ENCODE results near the gene WDR20.

Gene WDR20

DNA sequence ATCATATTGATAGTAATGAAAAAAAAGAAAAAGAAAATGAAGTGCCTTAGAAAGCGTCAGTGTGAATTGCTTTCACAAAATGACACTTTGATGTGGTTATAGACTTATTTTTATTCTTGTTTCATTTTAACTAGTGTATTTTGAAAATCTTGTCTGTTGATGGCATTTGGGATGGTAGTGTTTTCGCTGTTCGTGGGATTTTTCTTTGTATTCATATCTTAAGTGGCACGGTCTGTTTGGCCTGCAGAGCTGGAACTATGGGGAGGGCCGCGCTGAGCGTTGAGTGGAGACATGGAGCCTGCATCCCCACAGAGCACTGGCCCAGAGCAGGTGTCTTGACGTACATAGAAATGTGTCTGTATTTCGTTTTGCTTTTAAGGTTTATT lies 61.6 kb downstream of the WDR20 start:
- FAIRE-seq = no peak

DNA sequence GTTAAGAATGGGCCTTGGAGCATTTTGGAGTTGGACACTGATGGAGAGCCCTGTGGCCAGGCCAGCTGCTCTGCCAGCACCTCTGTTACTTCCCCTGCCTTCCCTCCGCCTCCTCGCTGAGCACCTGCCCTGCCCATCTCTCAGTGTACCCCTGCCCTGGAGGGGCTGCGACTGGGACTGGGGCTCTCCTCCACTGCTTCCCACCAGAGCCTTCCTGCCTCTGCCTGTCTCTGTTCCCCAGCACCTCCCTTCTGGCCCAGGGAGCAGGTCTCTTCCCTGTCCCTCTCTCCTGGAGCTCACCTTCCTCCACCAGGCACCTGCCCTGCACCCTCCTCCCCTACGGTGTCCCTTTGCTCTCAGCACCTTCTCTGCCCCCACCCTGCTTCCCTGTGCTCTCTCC lies 62.1 kb downstream of the WDR20 start:
- no peak for FAIRE-seq

DNA sequence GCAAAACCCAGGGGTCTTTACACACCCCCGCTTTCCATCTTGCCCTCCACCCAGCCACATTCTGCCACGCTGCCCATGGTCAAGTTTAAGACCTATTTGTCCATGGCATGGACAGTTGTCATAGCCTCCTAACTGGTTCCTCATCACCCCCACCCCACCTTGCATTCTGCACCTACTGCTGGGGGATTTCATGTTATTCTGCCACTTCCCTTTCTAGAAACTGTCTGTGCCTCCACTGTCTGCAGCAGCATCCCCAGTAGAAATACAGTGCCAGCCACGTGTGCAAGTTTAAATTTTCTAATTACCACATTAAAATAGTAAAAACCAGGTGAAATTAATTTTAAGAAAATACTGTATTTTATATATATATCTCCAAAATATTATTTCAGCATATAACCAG lies 63.2 kb downstream of the WDR20 start:
- FAIRE-seq = no peak

DNA sequence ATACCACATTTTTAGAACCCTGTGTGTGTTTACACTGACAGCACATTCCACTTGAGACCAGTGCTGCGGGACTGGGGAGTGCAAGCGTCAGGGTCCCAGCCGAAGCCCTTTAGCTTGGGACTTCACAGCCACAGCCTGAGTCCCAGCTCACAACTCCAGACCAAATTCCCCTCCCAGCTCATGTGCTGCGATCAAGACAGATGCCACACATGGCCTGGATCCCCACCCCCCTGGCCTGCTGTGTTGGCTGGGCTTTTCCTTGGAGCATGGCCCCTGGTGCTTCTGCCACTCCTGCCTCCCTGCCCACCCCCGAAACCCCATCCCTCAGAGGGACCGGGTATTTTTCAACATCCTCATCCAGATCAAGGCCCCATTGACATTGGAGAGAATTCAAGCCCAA lies 63.7 kb downstream of the WDR20 start:
- FAIRE-seq = no peak

DNA sequence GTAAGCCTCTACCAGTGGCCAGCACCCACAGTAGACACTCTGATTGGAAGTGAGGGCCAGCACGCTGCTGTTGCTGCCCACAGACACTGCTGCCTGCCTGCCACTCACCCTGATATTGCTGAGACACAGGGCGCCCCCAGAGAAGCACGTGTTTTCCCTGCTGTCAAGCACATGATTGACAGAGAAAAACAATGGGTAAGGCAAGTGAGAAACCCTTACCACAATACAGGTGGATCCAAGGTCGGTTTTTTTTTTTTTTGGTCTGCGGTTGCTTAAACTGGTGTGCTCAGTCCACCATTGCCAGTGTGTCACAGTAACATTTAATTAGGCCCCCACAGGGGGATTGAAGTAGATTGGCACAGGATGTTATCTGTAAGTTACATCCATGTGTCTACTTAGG lies 65.9 kb downstream of the WDR20 start:
- FAIRE-seq = no peak

DNA sequence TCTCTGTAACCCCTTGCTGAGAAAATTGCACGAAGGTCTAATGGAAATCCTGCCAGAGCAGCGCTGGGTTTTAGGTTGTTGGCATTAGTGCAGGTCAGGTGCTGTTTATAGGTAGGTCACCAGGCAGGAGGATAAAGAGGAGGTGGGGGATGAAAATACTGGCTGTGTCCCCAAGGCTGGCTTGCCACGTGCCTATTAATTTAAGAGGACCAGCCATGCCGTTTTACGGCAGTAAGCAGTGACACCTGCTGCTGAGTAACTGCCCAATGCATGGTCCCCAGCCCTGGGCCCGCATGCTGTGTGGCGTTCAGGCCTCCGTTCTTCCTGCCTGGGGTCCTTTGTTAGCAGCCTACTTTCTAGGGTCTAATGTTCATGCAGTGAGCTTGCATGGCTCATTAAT lies 67.2 kb downstream of the WDR20 start:
- FAIRE-seq = no peak

DNA sequence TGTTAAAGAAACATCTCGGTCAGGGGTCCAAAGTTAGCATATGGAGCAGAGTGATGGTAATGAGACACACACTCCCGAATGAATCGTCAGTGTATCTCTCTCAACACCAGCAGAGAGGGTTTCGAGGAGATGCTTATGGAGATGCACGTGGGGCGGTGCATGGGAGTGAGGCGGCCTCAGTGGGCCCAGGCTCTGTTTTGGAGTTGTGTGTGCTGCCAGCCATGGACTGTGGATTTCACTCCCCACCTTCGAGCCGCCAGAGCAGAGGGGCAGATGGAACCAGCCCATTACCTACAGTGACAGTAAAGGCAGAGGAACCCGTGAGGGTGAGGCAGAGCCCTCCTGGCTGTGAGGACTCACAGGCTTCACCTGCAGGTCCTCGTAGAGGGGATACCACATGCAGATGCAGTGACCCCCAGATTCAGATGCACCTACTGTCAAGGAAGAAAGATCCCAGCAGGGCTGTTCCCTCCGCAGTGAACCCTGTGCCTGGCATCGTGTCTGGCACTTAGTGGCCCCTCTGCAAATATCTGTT lies 68.2 kb downstream of the WDR20 start:
- FAIRE-seq = no peak

DNA sequence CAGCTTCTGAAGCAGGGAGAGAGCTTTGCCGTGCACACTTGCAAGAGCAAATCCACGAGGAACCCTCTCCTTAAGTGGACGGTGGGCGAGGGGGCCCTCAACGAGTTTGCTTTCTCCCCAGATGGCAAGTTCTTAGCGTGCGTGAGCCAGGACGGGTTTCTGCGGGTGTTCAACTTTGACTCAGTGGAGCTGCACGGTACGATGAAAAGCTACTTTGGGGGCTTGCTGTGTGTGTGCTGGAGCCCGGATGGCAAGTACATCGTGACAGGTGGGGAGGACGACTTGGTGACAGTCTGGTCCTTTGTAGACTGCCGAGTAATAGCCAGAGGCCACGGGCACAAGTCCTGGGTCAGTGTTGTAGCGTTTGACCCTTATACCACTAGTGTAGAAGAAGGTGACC lies 69.0 kb downstream of the WDR20 start:
- no peak for FAIRE-seq

DNA sequence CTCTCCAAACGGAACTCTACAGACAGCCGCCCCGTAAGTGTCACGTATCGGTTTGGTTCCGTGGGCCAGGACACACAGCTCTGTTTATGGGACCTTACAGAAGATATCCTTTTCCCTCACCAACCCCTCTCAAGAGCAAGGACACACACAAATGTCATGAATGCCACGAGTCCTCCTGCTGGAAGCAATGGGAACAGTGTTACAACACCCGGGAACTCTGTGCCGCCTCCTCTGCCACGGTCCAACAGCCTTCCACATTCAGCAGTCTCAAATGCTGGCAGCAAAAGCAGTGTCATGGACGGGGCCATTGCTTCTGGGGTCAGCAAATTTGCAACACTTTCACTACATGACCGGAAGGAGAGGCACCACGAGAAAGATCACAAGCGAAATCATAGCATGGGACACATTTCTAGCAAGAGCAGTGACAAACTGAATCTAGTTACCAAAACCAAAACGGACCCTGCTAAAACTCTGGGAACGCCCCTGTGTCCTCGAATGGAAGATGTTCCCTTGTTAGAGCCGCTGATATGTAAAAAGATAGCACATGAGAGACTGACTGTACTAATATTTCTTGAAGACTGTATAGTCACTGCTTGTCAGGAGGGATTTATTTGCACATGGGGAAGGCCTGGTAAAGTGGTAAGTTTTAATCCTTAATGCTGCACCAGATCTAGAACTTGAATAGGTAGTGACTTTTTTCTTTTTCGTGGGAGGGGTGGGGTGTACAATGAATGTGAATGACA lies 69.7 kb downstream of the WDR20 start:
- no peak for FAIRE-seq

DNA sequence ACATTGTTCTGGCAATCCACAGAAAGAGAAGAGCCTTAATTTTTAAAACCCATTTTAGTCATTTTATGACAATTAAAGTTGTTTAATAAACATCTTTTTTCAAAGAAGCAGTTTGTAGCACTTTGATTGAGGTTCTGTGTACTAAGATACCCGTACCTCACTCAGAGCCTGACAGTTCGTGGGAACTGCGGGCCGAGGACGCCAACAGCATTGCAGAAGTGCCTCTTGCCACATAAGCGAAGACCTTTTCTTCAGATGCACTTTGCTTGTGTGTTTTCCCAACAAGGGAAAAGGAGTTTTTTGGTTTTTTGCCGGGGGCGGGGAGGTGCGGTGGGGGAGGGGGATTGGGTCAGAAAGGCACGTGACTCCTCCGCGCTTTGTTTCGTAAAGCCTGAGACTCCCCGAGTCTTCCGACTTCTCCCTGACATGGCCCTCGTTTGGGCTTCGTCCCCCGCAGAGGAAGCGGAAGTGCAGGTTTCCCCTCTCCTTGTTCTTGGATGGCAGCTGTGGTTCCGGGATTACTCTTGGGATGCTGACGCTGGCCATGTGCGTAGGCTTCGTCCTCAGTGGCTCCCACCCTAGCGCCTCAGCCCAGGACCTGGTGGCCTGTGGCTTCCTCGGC lies 70.8 kb downstream of the WDR20 start:
- FAIRE-seq = no peak

DNA sequence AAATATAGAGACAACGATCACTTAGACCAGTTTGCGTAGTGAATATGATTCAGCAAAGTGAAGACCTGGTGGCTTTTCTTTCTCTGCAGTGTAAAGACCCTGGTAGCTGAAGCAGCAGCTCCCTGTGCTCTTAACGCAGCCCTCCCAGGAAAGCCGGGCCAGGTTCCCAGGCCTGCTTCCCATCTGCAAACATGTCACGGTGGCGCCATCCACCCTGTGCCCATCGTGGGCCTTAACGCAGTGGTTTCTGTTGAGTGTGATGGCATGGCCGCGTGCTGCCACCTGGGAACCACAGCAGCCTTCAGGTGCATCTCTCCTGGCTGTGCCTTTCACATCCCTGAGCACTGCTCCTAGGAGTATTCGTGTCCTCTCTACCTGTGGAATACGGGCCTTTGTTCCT lies 71.5 kb downstream of the WDR20 start:
- no peak for FAIRE-seq

DNA sequence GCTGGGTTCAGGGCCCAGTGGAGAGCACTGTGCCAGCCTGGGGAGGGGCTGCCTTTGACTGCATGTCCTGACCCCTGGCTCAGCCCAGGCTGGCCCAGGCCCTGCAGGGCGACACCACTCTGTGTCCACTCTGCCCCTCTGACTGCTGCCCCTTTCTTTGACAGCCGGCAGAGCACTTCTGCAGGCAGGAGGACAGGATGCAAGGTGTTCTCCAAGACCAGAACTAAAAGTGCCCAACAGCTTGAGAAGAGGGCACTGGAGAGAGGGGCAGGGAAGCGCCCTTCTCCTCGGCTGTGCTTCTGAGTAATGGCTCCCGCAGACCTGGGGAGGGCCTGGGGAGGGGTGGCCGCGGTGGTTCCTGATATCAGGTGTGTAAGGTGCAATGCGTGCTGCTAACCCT lies 72.7 kb downstream of the WDR20 start:
- FAIRE-seq = no peak

DNA sequence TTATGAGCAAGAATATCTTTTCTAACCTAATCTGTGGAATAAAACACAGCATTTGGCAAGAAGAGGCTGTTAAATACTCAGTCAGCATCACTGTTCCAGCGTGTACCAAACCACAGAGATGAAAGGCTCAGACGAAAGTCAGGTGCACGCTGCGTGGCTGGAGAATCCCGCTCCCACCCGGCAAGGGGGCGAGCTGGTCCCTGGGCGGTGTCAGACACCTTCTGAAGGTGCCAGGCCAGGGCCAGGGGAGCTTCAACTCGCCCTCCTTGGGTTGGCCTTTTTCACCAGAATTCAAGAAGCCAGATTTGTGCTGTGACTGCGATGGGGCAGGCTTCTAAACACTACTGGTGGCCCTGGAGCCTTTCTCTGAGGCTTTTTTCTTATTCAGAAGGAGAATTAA lies 73.1 kb downstream of the WDR20 start:
- FAIRE-seq = no peak

DNA sequence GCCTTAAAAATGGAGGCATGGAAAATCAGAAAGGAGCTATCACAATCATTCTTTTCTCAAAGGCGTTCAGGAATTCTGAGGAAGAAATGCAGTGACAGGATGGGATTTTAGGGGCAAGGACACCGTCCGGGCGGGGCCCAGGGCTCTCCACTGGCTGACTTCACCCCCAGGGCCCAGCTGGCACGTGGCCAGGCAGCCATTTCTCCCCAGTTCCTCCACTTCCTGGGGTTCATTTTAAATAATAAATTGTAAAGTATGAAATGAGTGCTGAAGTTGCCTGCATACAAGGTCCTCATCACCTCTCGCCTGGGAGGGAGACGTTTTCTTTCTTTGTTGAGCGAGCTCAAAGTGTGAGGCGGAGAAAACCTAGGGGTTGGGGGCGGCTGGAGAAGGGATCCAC lies 73.8 kb downstream of the WDR20 start:
- no peak for FAIRE-seq

DNA sequence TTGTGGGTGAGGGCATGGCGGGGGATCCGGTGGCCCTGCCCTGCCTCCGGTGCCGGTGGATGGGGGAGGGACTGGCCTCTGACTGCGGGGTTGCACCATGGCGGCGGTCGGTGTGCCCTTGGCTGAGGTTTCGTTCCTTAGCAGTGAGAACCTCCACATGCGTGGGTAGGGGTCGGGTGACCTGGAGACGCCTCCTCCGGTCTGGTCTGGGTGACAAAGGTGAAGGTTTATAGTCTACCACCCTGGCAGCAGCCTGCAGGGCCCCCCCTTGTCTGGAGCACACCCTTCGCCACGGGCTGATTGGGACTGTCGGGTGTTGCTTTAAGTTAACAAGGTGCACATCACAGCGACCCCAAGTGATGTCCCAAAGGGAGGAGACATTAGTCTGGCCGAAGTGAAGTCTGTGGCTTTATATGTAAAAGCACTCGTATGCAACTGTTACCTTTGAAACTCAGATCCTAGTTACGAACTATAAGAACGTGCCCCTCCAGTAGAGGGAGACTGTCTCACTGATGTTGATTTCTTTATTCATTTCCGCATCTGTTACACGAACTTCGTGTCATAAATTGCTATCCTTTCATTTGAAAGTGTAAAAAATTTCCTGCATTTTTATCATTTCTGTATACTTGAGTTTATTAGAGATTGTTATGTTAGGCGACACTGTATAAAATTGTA lies 74.4 kb downstream of the WDR20 start:
- FAIRE-seq = no peak

DNA sequence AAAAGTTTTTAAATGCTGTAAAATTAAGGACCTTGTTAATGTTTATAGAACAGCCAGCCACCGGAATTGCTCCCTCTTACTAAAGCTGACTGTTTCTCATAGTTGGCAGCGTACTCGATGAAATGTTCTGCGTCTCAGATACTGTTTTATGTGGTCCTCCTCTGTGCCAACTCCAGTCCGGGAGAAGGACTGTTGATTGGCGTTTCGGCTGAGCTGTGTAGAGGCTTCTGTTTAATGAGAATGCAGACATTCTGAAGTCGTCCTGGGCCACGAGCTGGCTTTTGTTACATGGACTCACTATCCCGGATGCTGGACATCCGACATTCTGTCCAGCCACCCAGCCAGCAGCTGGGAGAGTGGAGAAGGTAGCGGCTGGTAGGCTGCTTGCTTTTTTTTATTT lies 75.4 kb downstream of the WDR20 start:
- FAIRE-seq = no peak

DNA sequence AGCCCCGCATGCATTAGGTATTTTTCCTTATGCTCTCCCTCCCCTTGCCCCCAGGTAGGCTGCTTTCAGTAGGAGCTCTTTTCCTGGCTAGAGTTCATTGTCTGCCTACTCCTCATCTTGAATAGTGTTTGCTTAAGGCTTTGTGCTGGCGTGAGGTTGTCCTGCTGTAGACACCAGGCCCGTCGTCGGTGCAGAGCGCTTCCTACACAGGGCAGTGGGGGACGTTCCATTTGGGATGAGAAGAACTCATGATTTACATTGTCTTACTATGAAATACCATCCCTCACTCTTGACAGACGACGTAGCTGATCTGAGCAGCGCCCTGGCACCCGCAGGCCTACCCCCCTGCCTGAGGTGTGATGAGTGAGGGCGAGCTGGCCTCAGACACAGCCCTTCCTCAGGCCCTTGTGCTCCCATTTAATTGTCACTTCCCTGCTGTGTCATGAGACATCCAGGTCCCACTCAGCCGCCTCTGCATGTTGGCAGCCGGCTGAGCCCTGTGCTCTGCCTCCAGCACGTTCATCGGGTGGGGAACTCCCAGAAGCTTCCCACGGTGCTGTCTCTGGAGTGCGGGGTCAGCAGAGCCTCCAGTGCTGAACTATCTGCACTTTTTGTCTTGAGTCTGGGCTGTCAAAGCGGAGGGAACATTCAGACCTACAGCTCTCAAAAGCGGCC lies 76.0 kb downstream of the WDR20 start:
- no peak for FAIRE-seq

DNA sequence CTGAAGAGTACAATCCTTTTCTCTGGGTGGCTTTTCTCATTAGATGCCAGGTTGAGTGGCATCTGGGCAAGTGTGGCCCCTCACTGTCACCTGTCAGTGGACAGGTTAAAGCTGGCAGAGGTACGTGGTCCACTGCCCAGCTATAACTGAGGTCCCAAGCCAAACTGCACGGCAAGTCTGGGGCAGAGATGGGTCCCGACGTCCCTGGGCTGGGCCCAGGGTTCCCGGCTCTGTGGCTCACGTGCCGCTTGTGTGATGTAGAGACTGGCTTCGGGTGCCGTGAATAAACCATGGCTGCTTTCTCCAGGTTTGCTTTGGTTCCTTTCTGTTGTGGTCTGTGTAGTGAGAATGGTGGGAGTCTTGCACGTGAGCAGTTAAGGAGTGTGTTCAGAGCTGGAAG lies 77.7 kb downstream of the WDR20 start:
- FAIRE-seq = no peak

DNA sequence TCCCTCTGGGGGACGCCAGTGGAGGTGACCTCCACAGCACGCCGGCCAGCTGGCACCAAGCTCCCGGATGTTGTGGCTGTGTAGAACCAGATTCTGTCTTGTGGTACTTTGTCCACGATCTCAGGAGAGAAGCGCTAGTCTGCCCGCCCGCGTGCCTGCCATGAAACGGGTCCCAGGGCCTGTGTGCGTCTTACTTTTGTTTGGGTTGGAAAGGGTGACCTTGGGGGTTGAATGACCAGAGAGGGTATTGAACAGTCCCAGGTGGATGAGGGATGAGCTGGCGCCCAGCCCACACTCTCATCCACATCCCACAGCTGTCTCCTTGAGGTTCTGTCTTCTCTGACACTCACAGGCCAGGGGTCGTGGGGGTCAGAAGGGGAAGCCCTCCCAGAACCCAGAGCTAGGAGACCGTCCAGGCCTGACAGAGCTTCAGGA lies 78.3 kb downstream of the WDR20 start:
- no peak for FAIRE-seq

DNA sequence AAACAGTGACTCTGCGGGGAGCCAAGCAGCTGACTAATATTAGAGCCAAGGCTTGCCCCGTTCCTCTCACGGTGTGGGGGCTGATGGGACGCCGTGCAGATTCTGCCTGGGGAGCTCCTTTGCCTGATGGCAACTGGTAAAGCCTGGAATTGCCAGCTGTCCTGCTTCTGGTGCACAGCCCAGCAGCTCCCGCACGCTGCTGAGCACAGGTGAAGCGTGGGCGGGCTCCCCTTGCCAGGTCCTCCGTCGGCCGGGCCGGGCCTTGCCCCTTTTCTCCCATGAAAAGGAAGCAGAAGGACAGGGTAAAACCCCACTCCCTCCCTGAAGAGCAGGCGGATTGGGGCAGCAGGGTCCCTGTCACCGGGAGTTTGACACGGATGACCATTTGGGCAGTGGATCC lies 79.0 kb downstream of the WDR20 start:
- no peak for FAIRE-seq

DNA sequence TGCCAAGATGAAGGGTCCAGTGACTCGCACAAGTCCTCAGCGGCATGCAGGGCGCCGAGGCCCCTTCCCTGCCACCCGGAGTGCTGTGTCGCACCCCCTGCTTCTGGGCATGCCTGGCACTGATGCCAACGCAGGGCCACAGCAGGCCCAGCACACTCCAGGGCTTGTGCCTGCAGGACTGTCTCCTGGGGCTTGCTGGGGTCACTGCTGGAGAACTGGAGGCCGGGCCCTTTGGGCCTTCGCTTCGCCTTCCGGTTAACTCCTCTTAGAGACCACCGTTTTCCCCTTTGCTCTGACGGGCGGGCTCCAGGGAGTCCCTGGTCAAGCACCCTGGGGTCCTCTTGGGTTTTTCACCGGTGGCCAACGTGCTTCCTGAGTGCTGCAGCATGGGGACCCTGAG lies 79.6 kb downstream of the WDR20 start:
- no peak for FAIRE-seq

DNA sequence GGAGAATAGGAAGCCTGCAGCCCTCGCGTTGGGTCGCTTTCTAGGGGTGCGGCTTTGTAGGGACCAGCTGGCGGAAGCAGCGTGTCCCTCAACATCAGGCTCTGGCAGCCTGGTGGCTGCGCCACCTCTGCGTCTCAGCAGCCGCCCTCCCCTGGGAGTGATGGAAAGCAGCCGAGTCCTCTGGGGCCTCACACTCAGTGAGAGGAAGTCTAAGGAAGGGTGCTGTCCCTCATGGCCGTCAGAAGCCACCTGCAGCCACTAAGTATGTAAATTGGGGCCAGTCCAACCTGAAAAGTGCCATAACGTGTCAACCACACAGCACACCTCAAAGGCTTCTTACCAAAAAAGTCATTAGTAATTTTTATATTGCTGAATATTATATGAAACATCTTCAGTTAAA lies 80.3 kb downstream of the WDR20 start:
- no peak for FAIRE-seq

DNA sequence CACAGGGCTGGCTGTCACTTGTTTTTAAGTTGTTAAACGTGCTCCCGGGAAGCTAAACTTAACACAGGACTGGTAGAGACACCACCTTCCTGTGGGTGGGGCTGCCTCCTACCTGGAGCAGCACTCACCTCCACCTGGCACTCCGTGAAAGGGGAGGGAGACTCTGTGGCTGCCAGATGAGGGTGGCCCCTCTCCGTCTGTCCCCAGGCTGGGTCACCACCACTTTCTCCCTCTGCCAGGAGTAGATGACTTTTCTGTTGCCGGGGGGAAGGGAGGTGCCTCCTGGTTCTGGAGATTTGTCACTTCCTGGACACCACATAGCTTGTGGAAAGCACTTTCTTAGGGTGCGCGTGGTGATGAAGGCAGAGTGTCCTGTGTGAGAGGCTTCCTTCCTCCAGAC lies 81.3 kb downstream of the WDR20 start:
- no peak for FAIRE-seq
